GM12891 (cell line): Measurements from ENCODE around the gene LRRC27.

Experiments used
- PAX5 ChIP-seq: IDR thresholded peaks from 2 replicates; pipeline ENCODE4 v1.6.1; 2011; ENCODE audit warnings: low read length, moderate library complexity, mild to moderate bottlenecking; ENCODE audit not compliant: insufficient read depth, severe bottlenecking
- POLR2A ChIP-seq: IDR thresholded peaks from 2 replicates; pipeline ENCODE4 v1.6.1; 2011; ENCODE audit warnings: low read depth, low read length, control low read depth
- POLR2AphosphoS5 ChIP-seq: IDR thresholded peaks from 2 replicates; pipeline ENCODE4 v1.6.1; 2011; ENCODE audit warnings: low read depth, low read length, control low read depth
- SPI1 ChIP-seq: IDR thresholded peaks from 2 replicates; pipeline ENCODE4 v1.6.1; 2011; ENCODE audit warnings: low read depth, low read length, control low read depth
- TAF1 ChIP-seq: IDR thresholded peaks from 2 replicates; pipeline ENCODE4 v1.6.1; 2011; ENCODE audit warnings: low read depth, low read length, control low read depth

DNA sequence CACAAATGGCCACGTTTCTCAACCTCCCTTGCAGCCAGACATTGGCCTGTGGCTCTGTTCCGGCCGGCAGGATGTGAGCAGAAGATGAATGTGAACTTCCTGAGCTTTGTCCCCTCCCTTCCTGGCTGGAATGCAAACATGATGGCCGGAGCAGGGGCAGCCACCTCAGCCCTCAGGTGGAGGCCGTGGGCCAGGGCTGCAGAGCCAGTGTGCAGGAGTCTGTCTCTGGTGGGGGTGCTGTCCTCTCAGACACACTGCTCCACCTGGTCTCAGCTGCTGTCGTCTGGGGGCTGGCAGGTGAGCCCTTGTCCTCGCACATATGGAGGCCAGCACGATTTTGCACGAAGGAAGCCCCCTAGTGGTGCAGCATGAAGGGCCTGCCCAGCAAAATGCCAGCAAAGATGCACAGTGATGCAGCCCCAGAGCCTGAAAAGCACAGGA, 39.7 kb downstream of the LRRC27 start:
- TF ChIP-seq POLR2A: no peak
- TF ChIP-seq SPI1: no peak
- no peak for TF ChIP-seq POLR2AphosphoS5
- no peak for TF ChIP-seq TAF1
- no peak for TF ChIP-seq PAX5
